ENCODE data around the gene AHDC1.

GRCh38 chr1:27530192-27530591, 73.8 kb downstream of the AHDC1 start:
- no peak for TF ChIP-seq EZH2 (IDR thresholded peaks at IDR 0.05; ENCODE audit: low read length, missing control alignments)
- no peak for TF ChIP-seq CTCF (conservative IDR thresholded peaks at IDR 0.05 in 1 of 2, IDR thresholded peaks at IDR 0.05 in 1 of 2; ENCODE audit: low read depth in 1 of 2, low read length in 2 of 2)

Data from fibroblast of lung (primary cell).